ENCODE measurements around the gene OGFOD2. TPM values are rescaled to one million over a fixed set of nuclear protein-coding genes. Genes with fewer than 3 reads are reported as not detected.

Gene OGFOD2
- total and polyA plus RNA-seq, 2 donors (not counting 1 experiment from before 2014, with no cell fraction given), result 26.7 to 99.3 TPM

DNA sequence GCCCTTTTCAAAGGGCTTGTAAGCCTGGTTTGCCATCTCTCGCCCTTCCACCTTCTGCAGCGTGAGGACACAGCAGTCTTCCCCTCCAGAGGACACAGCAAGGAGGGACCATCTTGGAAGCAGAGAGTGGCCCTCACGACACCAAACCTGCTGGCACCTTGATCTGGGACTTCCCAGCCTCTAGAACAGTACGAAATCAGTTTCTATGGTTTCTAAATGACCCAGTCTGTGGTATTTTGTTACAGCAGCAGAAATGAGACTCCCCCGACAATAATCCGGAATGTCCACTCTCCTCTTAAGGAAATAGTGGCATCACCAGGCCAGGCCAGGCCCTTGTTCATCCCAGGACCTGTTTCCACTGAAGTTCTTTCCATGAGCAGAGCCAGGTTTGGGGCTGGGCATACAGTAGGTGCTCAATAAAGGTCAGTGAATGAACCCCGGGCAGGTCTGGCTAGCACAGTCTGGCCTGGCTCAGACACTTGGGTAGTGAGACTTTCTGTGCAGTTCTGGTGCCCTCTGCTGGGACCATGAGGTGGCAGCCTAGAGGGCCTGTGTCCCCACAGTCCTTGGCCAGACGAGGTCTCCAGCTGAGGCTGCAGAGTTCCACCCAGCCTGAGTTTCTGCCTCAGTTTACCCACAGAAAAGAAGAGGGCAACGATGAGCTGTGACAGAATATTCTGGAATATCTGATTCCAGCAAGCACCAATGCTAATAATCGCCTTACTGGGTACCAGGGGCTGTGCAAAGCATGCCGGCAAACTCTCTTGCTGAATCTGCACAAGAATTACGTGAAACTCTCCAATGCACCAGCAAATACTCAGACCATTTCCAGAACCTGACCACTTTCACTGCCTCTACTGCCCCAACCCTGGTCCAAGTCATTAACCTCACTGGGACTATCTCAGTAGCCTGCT, 22.8 kb upstream of the OGFOD2 start:
- Histone ChIP-seq H3K4me1 (ENCODE audit: control insufficient read depth in 2 of 2, insufficient read depth in 2 of 2, low read length in 2 of 2) (peaks cover 10 to 17% of the 10 kb centered on the region in 2 donors), H3K4me3 (ENCODE audit: control extremely low read depth in 1 of 5, extremely low read depth in 1 of 5, insufficient read depth in 1 of 5, low read depth in 2 of 5, low read length in 4 of 5) (no peak overlapping the region), H3K9me3 (ENCODE audit: control extremely low read depth in 1 of 3, control insufficient read depth in 2 of 3, insufficient read depth in 1 of 3, low read length in 2 of 3) (no peaks in the 10 kb centered on the region), H2AFZ (ENCODE audit: insufficient read depth, low read depth, low read length, poor library complexity, severe bottlenecking) (no peak overlapping the region), H4K20me1 (ENCODE audit: control insufficient read depth, insufficient read depth, low read length, poor library complexity, severe bottlenecking) (no peaks in the 10 kb centered on the region), H3K79me2 (ENCODE audit: control insufficient read depth, insufficient read depth, low read length) (peaks cover 12% of the 10 kb centered on the region), H3K36me3 (replicated peaks in 1 of 2; ENCODE audit: control extremely low read depth in 1 of 2, control insufficient read depth in 1 of 2, extremely low read depth in 1 of 2, insufficient read depth in 2 of 2, low read length in 1 of 2) (no peaks in the 10 kb centered on the region), H3K4me2 (replicated peaks; ENCODE audit: low read depth, low read length, poor library complexity, severe bottlenecking) (no peak overlapping the region), H3K27me3 (replicated peaks in 1 of 4; ENCODE audit: control extremely low read depth in 1 of 4, control insufficient read depth in 3 of 4, insufficient read depth in 4 of 4, low read length in 3 of 4) (no peaks in the 10 kb centered on the region), H3K9ac (ENCODE audit: low read length) (no peak overlapping the region), H3K27ac (ENCODE audit: low read length in 2 of 2) (no peak overlapping the region)
- Mint-ChIP-seq H3K4me1 (peaks cover 21% of the 10 kb centered on the region), H3K27ac (peak overlapping the region; percentile 37), H3K27me3 (no peaks in the 10 kb centered on the region), H3K9me3 (ENCODE audit: insufficient read depth) (no peaks in the 10 kb centered on the region), H3K4me3 (no peak overlapping the region)
- intact Hi-C loops (cut with micrococcal nuclease), result loop anchor here (1.0 kb wide), 3 partner anchors 92 to 178 kb away; partner anchors contain the start of gene CCDC62
- TF ChIP-seq CTCF (IDR thresholded peaks at IDR 0.05) (peak; percentile 91), EZH2 (IDR thresholded peaks at IDR 0.05; ENCODE audit: borderline replicate concordance, insufficient read depth, low read depth, low read length, poor library complexity, severe bottlenecking) (no peak)
- ChIA-PET CTCF (interaction anchor here (0.6 to 16.2 kb wide), 24 partner anchors 9 to 314 kb away, joined by 3 to 388 read pairs (median 4); partner anchors contain the start of genes ABCB9, OGFOD2 and VPS37B), POLR2A (interaction anchor here (0.9 to 1.6 kb wide), 2 partner anchors 91 to 159 kb away, joined by 3 to 7 read pairs; no protein-coding TSS in a partner anchor)
- 60% methylated on average over 12 of the region's 12 CpGs for WGBS (ENCODE audit: insufficient coverage)
- ATAC-seq (ENCODE audit: low read depth) (peak; percentile 99), DNase-seq (peak; percentile 84)

DNA sequence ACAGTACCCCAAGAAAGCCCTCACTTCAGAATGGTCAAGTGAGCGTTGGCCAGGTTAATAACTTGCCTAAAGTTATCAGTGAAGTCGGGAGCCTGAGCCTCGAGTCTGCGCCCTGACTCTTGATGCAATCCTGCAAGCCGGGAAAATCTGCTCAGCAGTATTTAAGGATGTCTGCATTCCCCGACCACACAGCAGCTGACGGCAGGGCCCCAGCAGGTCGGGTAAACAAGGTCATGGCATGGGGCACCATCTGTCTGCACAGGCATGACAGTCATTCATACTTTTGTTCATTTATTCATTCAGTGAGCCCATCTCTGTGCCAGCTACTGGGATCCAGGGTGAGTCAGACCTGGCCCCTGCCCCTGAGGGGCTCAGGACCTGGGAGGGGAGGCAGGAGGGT, 19.9 kb upstream of the OGFOD2 start:
- ChIA-PET CTCF (interaction anchor here (0.9 to 16.2 kb wide), 7 partner anchors 12 to 318 kb away, joined by 3 to 388 read pairs (median 5); partner anchors contain the start of gene ABCB9), POLR2A (no interaction called here)
- H3K4me1 ChIP-seq (ENCODE audit: control insufficient read depth in 2 of 2, insufficient read depth in 2 of 2, low read length in 2 of 2), result peaks cover 6 to 10% of the 10 kb centered on the region in 2 donors
- H3K4me1 Mint-ChIP-seq, result peaks cover 12% of the 10 kb centered on the region
- intact Hi-C loops (cut with micrococcal nuclease), result no loop called here
- H3K79me2 ChIP-seq (ENCODE audit: control insufficient read depth, insufficient read depth, low read length), result peaks cover 12% of the 10 kb centered on the region
- H3K27ac Mint-ChIP-seq, result no peak overlapping the region
- H3K4me2 ChIP-seq (replicated peaks; ENCODE audit: low read depth, low read length, poor library complexity, severe bottlenecking), result no peak overlapping the region
- H3K9ac ChIP-seq (ENCODE audit: low read length), result no peak overlapping the region
- H3K4me3 ChIP-seq (ENCODE audit: control extremely low read depth in 1 of 5, extremely low read depth in 1 of 5, insufficient read depth in 1 of 5, low read depth in 2 of 5, low read length in 4 of 5), result no peak overlapping the region
- no peaks in the 10 kb centered on the region for H3K27me3 ChIP-seq (replicated peaks in 1 of 4; ENCODE audit: control extremely low read depth in 1 of 4, control insufficient read depth in 3 of 4, insufficient read depth in 4 of 4, low read length in 3 of 4)
- H3K27me3 Mint-ChIP-seq, result no peaks in the 10 kb centered on the region
- H4K20me1 ChIP-seq (ENCODE audit: control insufficient read depth, insufficient read depth, low read length, poor library complexity, severe bottlenecking), result no peaks in the 10 kb centered on the region
- no peak overlapping the region for H2AFZ ChIP-seq (ENCODE audit: insufficient read depth, low read depth, low read length, poor library complexity, severe bottlenecking)
- DNase-seq, result no peak
- no peak overlapping the region for H3K4me3 Mint-ChIP-seq
- no peaks in the 10 kb centered on the region for H3K9me3 Mint-ChIP-seq (ENCODE audit: insufficient read depth)
- H3K27ac ChIP-seq (ENCODE audit: low read length in 2 of 2), result no peak overlapping the region
- H3K9me3 ChIP-seq (ENCODE audit: control extremely low read depth in 1 of 3, control insufficient read depth in 2 of 3, insufficient read depth in 1 of 3, low read length in 2 of 3), result no peaks in the 10 kb centered on the region
- ATAC-seq (ENCODE audit: low read depth), result no peak
- WGBS (ENCODE audit: insufficient coverage), result 95% methylated on average over 8 of the region's 8 CpGs
- TF ChIP-seq CTCF (IDR thresholded peaks at IDR 0.05), result no peak
- TF ChIP-seq EZH2 (IDR thresholded peaks at IDR 0.05; ENCODE audit: borderline replicate concordance, insufficient read depth, low read depth, low read length, poor library complexity, severe bottlenecking), result no peak
- no peaks in the 10 kb centered on the region for H3K36me3 ChIP-seq (replicated peaks in 1 of 2; ENCODE audit: control extremely low read depth in 1 of 2, control insufficient read depth in 1 of 2, extremely low read depth in 1 of 2, insufficient read depth in 2 of 2, low read length in 1 of 2)
